GM12875 (cell line): ENCODE measurements around the gene SYT17.

Source experiments
- H3K4me3 ChIP-seq: one replicate; pipeline ENCODE4 v1.5.1; 2011; ENCODE audit warnings: low read depth, low read length, control low read depth
- TF ChIP-seq, protein P1 (sequence below): IDR thresholded peaks from 2 replicates; pipeline ENCODE4 v1.5.1; 2011; ENCODE audit warnings: low read depth, mild to moderate bottlenecking, control low read depth, inconsistent platforms, low read length, moderate library complexity, borderline replicate concordance; ENCODE audit not compliant: insufficient read depth

Gene SYT17

DNA sequence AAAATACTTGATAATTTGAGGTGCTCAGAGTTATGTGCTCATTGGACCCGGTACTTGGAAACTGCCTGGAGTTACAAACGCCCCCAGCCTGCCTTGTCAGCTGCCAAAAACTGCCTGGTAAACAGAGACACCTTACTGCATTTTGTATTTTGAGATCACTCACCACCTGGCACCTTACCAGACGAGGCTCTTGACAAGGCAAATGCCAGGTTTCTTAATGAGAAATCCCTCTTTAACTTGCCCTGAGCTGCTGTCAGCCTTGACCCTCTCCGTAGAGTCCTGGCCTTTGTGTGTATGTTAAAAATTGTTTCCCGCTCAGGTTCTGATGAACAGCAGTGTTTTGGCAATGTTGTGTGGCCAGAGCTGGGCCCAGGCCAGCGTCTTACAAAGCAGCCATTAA is 28.8 kb downstream of the SYT17 start:
- no peak overlapping the region for H3K4me3 ChIP-seq
- TF ChIP-seq, protein P1, sequence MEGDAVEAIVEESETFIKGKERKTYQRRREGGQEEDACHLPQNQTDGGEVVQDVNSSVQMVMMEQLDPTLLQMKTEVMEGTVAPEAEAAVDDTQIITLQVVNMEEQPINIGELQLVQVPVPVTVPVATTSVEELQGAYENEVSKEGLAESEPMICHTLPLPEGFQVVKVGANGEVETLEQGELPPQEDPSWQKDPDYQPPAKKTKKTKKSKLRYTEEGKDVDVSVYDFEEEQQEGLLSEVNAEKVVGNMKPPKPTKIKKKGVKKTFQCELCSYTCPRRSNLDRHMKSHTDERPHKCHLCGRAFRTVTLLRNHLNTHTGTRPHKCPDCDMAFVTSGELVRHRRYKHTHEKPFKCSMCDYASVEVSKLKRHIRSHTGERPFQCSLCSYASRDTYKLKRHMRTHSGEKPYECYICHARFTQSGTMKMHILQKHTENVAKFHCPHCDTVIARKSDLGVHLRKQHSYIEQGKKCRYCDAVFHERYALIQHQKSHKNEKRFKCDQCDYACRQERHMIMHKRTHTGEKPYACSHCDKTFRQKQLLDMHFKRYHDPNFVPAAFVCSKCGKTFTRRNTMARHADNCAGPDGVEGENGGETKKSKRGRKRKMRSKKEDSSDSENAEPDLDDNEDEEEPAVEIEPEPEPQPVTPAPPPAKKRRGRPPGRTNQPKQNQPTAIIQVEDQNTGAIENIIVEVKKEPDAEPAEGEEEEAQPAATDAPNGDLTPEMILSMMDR = no peak

DNA sequence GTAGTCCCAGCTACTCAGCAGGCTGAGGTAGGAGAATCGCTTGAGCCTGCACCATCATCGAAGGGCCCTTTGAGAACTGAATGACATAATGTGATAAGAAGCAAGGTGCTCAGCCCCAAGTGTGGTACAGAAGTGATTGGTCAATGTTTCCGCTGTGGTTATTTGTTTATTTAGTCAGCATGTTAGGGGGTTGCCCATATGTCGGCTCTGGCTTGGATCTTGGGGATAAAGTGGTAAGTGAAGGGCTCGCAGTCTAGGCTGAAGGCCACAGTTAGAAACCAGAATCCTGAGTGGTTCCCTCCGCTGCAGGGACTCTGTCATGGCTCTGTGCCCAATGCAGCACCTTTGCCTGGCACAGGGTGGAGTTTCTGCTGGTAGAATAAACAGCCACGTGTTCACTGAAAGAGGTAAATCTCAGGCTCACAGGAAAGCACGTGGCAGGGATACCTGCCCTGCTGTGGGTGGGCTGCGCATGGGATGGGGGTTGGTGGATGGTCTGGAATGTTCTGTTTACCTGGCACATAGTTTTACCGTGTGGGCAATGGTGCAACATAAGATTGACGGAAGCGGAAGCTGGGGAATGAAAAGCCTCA is 35.4 kb downstream of the SYT17 start:
- no peak overlapping the region for H3K4me3 ChIP-seq
- TF ChIP-seq, protein P1 = no peak

DNA sequence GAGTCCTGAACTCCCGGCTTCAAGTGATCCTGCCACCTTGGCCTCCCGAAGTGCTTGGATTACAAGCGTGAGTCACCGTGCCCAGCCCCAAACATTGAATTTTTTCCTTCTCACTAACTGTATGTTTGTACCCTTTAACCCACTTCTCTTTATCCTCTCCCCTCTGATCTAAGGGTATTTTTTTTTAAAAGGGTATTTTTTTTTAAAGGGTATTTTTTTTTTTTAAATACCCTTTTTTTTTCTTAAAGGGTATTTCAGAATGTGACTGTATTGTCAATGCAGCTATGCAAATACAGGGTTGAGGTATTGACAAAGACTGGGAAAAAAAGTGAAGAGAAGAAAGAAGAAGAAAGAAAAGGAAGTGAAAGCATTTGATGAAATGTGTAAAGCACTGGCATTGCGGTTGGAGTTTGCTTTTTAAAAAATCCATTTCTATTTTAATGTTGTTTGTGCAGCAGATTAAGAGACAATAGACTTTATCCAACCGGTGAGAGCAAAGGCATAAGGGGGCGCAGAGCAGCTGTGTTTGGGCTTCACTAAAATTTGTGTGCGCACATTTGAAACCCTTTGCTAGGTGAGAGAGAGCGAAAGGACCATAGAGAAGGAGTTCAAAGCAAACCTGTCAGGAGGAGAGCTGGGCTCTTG is 42.4 kb downstream of the SYT17 start:
- no peak overlapping the region for H3K4me3 ChIP-seq

DNA sequence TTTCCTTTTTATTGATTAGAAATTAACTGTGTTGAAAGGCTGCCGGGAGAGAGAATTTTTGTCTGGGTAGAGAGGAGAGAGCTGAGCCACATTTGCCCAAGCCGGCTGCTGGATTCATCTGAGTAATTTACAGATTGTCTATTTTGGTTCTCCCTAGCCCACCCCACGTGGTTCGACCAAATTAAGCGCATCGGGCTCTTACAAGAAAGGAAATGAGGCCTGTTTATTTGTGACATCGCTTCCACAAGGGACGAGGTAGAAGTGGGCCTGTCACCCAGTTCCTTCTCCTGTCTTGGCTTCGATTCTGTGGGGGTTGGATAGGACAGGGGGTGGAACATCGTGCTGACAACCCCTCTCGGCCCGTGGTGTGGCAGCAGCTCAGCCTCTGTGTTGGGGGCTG is 42.9 kb downstream of the SYT17 start:
- no peak overlapping the region for H3K4me3 ChIP-seq
- TF ChIP-seq, protein P1 = no peak

More for the DNA sequence above, 42.4 kb downstream of the SYT17 start:
- TF ChIP-seq, protein P1 = peak; percentile 7; the same call in 1 of the 2 replicates

DNA sequence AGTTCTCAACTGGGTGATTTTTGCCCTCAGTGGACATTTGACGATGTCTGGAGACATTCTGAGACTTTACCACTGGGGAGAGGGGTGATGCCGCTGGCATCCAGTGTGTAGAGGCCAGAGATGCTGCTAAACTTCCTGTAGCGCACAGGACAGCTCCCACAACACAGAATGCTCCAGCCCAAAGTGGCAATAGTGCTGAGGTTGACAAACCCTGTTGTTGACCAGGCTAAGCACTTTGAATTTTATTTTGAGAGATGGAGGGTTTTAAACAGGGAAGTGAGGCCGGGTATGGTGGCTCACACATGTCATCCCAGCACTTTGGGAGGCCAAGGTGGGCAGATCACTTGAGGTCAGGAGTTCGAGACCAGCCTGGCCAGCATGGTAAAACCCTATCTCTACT is 44.0 kb downstream of the SYT17 start:
- TF ChIP-seq, protein P1 = no peak
- H3K4me3 ChIP-seq = no peak overlapping the region

DNA sequence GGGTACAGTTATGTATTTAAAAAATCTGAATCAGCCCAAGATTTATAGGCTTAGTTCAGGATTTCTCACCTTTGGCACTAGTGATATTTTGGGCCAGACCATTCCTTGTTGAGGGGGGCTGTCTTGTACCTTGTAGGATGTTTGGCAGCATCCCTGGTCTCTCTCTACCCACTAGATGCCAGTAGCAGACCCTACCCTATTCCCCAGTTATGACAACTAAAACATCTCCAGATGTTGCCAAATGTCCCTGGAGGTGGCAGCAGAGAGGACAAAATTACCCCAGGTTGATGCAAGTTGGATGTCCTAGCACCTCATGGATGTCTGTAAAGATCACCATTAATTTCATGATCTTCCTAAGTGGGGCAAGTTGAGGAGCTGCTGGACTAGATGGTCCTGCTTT is 45.8 kb downstream of the SYT17 start:
- H3K4me3 ChIP-seq = no peak overlapping the region
- TF ChIP-seq, protein P1 = no peak

DNA sequence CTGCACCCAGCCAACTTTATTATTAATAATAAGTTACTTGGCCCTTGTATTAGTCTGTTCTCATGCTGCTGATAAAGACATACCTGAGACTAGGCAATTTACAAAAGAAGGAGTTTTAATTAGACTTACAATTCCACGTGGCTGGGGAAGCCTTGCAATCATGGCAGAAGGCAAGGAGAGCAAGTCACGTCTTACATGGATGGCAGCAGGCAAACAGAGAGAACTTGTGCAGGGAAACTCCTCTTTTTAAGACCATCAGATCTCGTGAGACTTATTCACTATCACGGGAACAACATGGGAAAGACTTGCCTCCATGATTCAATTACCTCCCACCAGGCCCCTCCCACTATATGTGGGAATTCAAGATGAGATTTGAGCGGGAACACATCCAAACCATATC is 47.7 kb downstream of the SYT17 start:
- TF ChIP-seq, protein P1 = no peak
- H3K4me3 ChIP-seq = no peak overlapping the region
